DMS153 treated with DMSO at 0.1 percent for 48 hours (cell line): ENCODE measurements around the gene ZNF536.

ENCODE experiments used
- DNase-seq: peaks from one replicate; lab custom pipeline; 2025; ENCODE audit not compliant: unreplicated experiment; lab: John Stamatoyannopoulos, UW

Gene ZNF536

DNA sequence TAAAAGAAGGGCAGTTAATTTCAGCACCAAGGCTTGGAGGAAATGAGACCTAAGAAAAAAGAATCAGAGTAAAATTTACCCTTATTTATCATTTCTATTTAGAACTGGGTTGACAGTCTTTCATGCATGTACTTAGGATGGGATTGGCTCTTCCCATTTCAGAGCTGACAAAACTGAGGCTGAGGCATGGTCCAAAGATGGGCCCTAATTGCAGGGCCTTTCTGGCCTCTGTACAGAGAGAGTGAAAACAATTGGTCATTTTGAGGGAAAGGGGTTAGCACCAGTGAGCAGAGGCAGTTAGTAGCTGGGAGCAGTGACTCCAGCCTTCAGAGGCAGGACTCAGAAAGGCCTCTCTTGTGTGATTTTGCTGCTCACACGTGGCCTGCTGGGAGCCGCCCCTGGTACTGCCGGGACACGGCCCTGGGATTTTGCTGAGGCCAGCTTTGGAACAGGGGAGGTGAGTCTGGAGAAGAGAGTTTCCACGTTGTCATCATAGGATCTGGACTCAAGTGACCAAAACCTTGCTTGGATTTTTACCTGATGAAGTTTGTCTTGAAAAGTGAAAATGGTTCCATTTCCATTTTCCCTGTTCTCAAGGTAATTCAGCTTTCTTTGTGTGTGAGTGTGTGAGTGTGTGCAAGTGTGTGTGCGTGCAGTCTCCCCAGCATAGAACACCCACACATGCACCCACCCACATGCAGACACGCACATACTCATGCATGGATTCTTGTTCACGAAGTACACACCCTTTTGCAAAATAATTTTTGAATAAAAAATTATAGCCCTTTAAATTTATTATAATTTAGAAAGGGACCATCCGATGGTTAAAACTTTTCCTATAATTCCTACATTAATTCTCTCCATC, at the start of gene ZNF536:
Gene ZNF536, plus strand, starts transcription at position 425 of the 865 bp plus-strand sequence. CDS start 71,179 bp downstream, outside the sequence.
- DNase-seq: no peak

DNA sequence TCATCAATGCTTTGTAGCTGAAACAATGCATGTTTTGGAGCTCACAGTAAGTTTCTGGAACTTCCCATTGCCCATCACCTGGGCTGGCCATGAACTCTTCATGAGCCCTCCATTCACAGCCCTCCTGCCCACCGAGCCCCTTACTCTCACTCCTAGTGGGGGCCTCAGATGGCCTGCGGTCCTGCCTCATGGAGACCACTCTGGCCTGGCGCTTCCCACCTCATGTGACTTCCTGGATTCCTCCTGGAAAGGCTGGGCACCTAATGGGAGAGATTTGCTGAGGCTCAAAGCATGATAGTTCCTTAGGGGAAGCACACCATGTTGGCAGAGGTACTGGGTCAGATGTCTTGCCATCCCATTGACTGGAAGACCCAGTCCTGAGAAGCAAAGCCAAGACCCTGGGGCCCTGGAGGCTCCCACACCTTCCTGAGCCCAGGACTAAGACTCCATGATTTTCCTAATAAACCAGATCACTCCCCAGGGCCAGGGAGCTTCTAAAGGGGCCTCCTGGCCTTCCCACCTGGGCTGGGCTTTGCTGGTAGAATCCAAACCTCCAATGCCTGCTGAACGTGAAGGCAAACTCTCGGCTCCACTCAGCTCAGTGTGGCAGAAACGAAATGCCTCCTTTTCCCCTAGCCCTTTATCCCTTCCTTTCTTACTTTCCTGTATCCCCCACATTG, 49.4 kb upstream of the ZNF536 start:
- DNase-seq: no peak

DNA sequence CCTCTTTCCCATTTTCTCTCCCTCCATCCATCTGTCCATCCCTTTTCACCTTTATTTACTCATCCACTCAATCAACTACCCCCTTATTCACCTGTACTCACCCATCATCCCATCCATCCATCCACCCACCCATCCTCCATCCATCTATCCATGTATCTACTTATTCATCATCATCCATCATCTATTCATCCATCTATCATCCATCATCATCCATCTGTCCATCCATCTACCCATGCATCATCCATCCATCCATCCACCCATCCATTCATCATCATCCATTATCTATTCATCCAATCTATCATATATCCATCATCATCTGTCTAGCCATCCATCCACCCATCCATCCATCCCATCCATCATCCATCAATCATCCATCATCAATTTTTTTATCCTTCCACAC, 48.3 kb upstream of the ZNF536 start:
- no peak for DNase-seq

DNA sequence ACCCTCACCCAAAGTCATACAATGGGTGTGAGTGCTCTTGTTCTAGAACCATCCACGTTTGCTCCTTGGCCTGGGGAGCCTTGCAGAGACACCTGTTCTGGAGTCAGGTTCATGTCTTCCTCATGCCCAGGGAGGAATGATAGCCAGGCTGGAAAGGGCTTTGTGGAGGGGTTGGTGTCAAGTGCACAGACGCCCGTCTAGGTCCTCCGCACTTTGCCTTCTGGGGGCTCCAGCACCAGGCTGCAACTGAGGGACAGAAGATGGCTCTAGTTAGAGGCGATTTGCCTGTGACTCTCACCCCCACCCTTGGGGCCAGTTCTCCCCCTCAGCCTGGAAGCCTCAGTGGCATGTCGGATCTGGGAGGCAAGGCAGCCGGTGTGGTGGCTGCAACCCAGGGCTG, 47.2 kb upstream of the ZNF536 start:
- DNase-seq: no peak

DNA sequence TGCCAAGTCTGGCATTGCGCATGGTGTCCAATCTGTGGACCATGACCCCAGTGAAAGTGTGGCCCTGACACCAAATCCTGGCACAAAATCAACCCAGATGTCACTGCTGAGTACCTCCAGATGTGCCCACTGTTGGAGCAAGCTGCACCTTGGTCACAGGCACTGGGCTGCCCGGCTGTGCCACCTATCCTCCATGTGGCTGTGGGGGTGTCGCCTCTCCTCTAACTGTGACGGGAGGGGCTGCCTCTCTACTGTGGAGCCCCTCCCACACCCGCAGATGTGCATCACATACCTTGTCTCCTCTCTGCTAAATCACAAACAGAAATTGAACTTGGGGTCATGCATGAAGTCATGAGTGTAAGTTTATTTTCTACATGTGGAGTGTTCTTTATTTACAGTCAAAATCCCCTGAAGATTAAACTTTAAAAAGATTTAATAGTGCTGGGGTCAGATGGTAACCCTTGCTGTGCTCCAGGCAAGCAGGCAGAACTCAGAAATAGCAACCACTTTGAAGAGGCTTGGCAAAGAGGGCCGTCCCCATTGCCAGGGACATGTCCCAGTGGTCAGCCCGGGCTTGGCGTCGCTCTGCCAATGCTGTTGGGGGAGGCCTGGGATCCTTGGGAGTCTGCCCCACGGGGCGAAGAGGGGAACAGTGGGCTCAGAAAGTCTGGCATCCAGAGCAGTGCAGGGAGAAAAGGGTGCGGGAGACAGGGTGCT, 46.4 kb upstream of the ZNF536 start:
- no peak for DNase-seq

DNA sequence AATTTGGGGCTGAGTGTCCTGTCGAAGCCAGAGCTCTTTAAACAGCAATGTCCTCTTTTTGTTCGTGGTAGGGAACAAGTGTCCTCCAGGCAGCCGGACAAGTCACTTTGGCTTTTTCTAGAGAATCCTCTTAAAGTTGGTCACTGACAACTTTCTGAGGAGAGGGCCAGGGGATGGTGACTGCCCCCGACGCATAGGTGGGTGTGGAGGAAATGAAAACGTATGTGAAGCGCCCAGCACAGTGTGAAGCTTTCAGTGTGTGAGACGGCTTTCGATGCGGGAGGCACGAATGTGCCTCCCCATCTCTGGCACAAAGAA, 45.8 kb upstream of the ZNF536 start:
- no peak for DNase-seq

DNA sequence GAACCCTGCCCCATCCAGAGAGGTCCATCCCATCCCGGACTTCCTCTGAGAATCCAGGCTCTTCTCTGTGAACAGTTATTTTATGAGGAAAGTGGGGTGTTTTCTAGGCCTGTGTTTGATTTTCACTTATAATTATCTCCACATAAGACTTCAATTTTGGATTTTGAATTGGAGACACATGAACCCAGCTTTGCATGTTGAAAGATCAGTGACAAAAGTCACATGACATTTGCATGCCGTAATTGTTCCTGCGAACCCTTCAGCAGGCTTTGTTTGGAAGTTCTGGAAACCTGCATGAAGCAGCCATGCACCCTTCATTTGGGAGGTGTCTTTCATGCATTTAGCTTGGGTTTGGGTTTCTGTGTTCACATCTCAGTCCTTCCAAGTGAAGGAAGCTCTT, 44.9 kb upstream of the ZNF536 start:
- no peak for DNase-seq

DNA sequence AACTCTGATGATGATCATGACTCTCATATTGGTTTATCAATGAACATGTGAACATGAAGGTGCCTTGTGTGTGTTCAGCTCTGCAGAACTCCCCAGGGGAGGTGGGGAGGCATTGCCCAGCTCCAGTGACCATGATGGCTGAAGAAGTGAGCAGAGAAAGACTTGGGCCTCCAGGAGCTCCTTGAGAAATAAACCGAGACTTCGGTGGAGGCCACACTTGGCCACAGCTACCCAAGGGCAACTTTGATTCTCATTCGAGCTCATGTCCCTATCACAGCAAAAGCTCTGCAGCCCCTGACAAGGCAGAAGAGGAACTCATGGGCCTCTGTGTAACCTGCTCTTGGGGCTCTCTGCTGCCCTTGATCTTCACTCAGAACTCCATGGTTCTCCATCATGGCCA, 44.1 kb upstream of the ZNF536 start:
- no peak for DNase-seq

DNA sequence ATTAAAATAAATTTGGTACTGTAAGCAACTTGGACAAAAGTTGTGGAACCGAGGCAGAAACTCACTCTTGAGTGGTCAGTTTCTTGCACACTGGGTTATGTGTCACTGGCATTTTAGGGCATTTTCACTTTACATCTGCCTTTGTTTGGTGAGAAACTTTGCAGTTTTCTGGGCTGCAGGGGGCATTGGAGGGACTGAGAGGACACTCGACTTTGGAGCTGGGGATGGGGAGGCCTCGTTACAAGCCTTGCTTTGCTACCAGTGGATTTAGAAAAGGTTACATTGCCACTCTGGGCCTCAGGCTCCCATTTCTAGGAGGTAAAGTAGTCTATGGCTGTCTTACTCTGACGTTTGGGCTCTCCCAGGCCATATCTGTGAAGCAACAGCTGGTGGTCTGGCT, 41.9 kb upstream of the ZNF536 start:
- DNase-seq: no peak

DNA sequence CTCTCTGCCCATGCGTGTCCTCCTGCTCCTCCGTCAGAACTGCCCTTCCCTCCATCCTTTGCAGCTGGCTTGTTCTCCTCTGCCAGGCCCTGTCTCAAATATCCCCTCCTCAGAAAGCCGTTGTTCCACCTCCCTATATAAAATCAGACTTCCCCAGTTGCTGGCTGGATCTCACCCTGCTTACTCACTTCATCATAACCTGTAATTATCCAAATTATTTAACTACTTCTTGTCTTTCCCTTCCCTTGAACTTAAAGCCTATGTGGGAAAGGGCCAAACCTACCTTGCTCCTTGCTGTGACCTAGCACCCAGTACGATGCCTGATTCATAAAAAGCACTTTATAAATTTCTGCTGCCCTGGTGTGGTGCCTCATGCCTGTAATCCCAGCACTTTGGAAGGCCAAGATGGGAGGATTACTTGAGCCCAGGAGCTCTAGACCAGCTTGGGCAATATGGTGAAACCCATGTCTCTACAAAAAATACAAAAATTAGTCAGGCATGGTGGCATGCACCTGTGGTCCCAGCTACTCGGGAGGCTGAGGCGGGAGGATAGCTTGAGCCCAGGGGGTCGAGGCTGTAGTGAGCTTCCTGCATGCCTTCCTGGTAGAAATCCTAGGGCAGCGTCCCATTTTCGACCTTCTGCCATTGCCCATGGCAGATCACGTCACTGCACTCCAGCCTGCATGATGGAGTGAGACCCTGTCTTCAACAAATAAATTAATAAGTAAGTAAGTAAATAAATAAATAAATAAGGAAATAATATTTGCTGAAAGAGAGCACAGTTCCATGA, 39.5 kb upstream of the ZNF536 start:
- DNase-seq: no peak

DNA sequence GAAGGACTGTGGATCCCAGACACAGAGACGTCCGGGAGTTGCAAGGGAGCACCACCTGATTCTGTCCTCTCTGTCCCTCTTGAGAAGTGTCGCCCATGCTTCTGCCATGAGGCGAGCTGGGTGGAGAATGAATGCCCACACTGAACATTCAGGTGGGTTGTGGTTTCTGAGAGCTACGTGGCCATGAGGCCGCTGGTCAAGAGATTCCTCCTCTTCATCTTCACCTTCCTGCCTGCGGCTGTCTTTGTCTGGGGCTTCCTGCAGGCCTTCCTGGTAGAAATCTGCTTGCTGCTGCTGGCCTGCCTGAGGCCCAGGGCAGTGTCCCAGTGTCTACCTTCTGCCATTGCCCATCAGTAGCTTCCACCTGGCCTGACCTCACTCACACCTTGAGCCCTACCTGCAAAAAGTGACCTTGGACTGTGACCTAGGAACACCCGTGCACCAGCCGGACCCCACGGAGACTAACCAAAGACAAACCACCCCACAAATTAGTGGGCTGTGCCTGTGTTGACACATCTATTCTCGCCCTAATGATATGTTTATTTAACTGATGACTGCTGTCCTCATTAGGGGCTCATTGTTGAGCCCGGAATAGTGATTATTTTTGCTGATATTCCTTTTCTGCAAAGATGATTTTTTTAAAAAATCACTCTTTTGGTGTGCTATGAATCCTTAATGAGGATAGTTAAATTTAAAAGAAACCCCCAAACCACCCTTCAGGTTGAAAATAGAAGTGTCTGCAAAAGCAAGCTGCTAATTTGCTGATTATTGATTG, 38.7 kb upstream of the ZNF536 start:
- DNase-seq: no peak

DNA sequence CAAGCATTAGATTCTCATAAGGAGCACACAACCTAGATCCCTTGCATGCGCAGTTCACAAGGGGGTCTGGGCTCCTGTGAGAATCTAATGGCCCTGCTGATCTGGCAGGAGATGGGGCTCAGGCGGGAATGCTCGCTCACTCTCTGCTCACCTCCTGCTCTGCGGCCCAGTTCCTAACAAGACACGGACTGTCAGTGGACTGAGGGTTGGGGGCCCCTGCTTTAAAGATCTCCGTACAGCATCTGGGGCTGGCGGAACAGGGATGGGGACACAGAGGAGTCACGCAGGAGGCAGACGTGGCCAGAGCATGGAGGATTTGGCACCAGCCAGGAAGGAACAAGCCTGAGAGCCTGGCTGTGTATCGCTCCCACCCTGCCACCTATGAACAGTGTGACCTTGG, 37.3 kb upstream of the ZNF536 start:
- DNase-seq: no peak

DNA sequence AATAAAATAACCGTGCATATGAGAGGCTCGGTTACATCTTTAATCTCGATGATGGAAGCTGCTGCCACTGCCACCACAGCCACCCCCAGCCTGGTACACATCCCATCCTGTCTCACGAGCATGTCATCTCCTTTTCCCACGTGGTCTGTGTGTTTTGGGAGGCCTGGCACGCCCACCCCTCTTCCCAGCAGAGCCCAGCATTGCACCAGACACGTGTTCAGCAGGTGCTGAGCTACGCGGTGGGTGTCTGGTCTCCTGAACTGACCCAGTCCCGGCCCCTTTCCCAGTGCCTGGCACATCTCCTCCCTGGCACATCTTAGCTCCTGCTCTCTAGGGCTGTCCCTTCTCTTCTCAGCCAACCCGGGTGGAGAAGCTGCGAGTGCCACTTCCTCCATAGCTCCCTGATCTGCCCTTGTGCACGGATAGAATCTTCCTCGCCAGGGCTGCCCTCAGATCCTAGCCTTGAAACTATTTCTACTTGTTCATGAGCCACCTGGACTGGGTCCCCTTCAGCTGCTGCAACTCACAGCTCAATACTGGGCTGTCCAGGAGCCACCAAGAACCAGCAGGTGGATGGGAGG, 36.8 kb upstream of the ZNF536 start:
- DNase-seq: no peak

DNA sequence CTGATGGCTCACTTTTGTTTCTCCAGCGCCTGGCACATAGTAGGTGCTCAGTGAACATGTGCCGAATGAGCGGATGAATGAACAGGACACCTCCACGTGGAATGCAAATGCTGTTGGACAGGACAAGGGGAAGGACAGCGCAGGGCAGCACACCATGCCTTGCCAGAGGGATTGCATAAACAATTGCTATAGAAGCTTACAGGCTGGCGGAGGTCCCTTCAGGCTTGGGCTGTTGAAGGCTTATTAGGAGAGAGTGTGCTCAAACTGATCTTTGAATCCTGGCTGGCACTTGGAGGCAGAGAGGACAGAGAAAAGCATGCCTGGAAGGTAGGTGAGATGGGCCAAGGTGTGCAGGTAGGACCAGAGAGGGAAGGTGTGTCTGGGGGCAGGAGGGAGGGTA, 35.9 kb upstream of the ZNF536 start:
- no peak for DNase-seq

DNA sequence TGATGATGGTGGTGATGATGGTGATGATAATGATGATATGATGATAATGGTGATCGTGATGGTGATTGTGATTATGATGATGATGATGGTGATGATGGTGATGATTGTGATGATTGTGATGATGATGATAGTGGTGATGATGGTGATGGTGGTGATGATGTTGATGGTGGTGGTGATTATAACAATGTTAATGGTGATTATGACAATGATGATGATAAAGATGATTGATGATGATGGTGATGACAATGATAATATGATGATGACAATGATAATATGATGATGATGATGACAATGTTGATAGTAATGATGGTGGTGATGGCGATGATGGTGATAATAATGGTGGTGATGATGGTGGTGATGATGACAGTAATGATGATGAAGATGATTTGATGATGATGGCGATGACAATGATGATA, 34.1 kb upstream of the ZNF536 start:
- no peak for DNase-seq

DNA sequence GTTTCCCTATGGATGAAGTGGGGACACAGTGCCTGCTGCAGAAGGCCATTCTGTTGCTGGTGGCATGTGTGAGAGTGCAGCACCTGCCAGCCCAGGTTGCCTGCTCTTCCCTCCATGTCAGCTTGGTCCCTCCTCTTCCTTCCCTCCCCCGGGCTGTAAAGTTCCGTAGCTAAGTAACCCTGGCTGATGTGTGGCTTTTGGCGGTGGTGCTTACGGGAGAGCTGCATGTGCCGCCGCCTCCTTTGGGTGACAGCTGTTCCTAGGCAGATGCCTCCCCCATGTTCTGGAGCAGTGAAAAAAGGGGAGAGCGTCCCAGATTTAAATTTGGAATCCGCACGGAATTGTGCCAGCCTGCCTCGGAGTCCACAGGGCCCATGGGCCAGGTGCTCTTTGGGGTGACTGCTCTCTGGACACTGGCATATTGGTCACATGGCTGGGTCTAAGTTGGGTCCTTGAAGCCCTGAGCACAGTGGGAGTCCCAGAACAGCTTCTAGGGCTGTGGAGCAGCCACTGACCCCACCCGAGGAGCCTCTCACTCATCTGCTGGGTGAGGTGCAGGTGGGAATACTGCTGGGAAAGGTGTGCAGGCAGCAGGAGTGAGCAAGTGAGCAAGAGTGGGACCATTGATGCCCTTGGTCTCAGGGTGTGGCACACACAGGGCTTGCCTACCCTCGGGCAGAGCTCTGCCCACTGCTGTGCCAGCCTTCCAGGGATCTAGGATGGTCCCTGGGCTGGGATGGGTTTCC, 33.1 kb upstream of the ZNF536 start:
- DNase-seq: no peak

DNA sequence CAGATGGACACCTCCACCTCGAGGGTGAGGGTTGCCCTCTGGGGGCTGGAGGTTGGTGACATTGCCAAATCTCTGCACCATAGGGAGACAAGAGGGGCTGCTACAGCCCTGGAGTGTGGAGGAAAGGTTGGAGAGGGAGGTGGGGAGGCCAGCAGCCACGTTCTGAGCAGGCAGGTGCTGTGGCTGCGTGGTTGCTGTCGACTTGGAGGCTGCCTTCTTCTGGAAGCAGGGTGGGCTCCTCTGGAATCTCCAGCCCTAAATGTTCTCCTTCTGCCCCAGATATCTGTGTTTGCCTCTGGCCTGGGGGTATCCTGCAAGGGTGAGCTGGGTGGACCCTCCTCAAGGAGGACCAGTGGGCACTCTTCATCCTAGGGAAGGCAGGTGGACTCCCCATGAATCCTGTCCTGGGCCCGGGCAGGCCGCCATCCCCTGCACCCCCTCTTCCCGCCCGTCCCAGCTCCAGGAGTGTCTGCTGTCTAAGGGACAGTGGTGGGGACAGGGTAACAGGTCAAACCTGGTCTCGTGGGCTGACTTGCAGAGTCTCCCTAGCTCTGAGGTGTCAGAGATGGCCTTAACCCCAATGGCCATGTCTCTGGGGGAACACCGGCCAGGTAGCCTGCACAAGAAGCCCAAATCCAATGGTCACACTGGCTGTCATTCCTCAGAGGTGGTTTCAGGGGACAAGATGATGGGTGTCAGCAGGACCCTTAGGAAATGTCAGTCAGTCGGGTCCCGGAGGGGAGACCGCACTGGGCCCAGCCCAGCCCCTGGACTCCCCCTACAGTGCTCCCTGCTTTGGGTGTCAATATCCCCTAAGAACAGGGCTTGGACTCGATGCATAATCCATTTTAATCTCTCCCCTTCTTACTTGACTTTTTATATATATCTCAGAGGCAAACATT, 32.3 kb upstream of the ZNF536 start:
- DNase-seq: no peak

DNA sequence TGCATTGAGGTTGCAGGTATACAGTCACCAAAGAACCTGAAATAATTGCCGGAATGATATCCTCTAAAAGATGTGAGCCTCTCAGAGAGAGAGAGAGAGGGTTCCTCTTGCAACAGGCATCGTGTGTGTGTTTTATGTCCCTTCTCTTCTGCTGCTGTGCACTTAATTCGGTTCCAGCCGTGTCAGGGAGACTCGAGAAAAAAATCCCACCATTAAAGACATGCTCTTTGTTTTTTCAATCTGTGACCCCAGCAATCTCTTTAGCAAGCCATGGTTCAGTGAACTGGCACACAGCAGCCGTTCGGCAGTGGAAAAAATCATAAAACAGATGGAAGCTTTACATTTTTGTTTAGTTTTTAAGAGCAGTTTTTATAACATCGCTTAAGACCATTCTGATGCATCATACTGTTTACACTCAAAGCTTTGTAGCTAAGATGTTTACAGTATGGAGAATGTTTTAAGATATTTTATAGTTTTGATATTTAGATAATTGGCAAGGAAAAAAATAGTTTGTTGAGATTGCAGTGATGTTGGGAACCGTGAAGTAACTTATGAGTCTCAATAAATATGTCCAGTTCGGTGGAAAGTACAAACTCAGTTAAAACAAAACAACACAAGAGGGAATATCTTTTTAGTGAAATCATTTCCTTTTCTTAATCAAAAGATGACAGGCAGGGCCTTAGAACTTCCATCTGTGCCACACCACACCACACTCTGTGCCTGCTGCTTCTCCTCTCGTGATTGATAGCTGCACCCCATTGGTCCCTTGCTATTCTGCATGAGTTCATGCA, 31.2 kb upstream of the ZNF536 start:
- no peak for DNase-seq
